ENCODE data around the gene FAM3D.
"Not testable (repeated sequence)": the region's sequence is repeated elsewhere in the genome, so short reads cannot be mapped to it uniquely, and the experiment has no call there.

Gene FAM3D

DNA sequence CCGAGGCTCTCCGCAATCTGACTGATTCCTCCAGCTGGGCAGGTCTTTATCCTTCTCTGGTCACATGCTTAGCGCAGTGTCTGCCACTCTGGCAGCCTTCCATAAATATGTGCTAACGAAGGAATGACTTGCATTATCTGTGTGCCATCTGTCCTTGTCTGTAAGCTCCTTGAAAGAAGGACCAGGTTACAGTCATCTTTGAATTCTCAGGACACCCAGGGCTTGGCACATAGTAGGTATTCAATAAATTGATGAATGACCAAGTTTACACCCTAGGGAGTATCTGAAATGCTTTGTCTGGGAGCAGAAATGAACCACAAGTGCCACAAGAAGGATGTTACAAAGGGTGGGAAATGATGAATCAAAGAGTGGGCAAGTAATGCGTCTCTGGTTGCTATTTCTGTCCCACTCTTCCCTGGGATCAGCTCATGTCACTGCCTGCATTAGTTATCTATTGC, 16.5 kb upstream of the FAM3D start:
- DNase-seq: no peak

DNA sequence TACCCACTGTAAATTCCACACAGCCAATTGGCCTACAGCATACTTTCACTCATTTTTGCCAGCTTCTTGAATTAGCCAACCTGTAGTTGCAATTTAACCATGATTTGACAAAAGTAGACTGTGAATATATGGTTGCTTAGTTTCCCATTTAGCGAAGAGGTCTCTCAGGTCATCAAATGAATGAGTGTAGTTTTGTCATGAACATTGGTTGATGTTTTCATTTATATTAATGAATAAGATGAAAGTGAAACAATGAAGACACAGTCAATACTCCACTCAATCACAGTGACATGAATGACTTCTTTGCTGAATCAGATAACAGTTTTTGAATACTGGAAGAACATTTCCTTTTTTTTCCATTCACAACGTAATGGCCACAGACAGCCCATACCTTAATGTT, 15.3 kb upstream of the FAM3D start:
- no peak for DNase-seq

DNA sequence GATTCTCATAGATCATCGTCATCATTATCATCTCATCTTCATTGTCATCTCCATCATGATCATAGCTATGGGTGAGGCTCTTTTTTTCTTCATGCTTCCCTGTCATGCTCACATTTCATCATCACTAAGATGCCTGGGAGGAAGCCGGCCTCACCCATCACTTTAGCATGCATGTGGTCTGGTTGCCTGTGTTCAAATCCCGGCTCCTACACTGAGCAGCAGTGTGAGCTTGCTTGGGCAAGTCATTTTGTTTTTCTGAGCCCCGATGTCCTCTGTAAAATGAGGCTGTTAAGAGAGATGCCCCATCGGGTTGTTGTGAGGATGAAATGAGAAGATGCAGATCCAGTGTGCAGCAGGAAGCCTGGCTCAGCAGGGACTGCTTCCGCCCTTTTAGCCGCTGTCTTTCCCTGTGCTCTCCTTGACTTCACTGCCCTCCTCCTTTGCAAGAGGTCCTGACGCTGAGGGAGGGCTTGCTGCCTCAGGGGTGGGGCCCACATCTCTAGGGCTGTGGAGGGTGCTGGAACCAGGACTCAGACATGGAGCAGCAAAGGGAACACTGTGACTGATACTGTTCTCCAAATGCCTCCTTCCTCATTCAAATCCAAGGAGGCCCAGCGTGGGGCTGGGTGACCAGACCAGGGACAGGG, 14.4 kb upstream of the FAM3D start:
- DNase-seq: no peak

DNA sequence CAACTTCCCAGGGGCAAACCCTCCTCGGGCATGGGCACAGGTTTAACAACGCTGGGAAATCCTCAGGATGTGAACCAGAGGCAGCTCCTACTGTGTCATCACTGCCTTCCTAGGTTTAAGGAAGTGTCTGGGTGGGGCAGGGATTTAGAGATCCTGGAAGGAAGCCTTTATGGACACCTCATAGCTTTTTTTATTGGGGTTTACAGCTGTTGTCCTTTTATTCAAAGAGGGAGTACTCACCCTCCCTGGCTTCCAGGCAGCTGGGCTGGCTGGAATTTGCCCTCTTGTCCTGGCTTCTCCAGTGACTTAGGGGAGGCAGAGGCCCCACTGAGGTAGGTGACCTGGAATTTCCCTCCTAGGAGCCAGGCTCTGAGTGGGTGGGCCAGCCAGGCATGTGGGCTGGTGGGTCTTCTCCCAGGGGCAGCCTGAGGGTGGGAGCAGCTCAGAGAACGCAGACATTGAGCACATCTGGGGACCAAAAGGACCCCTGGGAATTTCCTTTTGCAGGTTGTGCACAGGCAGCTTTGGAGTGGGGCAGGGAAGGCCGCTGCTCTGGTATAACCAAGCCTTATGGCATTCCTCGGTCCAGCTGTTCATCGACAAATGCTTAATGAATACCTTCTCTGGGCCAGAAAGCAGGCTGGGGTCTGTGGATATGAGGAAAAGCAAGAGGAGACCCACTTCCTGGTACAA, 13.5 kb upstream of the FAM3D start:
- no peak for DNase-seq

DNA sequence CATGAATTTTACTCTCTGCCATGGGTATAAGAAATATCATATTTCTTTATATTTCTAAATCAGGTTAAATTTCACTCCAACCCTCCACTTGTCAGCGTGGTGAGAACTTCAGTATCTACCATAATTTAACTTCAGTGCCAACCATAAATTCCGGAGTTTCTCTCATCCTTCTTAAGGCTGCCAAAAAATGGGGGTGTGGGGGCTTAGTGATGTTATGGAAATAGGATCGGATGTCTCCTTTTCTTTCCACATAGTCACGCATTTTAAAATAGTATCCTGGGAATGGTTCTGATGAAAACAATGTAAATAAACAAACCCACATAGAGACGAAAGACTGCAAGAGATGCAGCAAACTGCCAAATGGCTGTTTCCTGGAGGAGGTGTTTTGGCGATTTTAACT, 12.9 kb upstream of the FAM3D start:
- no peak for DNase-seq

DNA sequence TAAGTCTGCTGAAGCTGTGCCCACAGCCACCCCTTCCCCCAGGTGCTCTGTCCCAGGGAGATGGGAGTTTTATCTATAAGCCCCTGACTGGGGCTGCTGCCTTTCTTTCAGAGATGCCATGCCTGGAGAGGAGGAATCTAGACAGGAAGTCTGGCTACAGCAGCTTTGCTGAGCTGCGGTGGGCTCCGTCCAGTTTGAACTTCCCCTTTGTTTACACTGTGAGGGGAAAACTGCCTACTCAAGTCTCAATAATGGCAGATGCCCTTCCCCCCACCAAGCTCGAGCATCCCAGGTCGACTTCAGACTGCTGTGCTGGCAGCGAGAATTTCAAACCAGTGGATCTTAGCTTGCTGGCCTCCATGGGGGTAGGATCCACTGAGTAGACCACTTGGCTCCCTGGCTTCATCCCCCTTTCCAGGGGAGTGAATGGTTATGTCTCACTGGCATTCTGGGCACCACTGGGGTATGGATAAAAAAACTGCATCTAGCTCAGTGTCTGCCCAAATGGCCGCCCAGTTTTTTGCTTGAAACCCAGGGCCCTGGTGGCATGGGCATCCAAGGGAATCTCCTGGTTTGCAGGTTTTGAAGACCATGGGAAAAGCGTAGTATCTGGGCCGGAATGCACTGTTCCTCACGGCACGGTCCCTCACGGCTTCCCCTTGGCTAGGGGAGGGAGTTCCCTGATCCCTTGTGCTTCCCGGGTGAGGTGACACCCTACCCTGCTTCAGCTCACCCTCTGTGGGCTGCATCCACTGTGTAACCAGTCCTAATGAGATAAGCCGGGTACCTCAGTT, 11.8 kb upstream of the FAM3D start:
- not testable (repeated sequence) for DNase-seq

DNA sequence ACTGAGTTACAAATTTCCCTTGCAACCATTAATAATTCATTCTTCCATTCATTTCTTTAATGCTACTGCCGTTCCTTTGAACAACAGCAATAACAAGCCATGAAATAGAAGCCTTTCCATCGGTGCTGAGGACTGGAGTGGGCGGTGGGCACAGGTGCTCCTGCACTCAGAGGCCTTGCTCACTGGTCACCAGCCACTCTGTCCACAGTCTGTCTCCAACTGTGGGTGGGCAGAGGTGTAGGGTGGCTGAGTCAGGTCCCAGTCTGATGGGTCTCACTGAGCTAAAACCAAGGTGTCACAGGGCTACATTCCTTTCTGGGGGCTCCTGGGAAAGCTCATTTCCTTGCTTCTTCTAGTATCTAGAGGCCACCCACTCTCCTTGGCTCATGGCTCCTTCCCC, 6.3 kb upstream of the FAM3D start:
- no peak for DNase-seq

DNA sequence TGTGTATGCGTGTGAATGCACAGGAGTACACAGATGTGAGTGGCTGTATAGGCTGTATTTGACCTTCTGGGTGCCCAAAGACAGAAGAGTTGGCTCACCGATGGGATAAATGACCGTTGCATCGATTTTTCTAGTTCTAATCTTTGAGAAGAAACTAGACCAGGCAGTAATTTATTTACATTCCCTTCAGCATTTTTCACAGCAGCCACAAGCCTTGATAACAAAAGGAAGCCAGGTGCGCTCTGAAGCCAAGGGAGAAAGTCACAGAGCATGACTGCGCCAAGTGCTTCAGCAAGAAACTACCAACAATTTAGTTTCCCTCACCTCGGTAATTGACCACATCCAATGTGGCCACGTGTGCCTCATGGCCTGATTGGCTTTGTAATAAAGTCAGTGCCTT, 5.9 kb upstream of the FAM3D start:
- DNase-seq: no peak

DNA sequence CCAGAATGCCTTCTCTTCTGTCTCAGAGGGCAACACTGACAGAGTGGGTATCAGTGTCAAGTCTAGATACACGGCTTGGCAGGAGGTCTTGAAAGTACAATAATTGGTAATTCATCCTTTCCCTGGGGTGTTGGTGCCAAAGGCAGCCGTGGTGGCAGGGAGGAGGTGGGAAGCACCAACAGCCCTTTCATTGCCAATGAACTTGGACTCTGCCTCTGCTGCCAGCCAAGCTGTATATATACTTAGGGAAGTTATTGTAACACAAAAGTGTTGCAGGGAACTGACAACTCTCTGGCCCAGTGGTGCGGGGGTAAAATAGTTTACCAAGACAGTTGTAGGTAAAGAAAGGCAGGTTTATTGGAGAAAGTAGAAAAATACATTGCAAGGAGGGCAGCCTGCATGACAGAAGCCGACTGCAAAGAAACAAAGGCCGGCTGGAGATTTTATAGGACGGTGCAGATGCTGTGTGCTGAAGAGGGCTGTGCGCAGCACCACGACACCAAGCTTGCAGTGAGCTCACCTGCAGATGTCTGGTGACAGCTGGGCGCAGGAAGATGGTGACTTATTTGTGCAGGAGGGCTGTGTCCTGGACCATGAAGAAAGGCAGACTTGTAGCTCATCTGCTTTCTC, 4.0 kb upstream of the FAM3D start:
- DNase-seq: no peak

DNA sequence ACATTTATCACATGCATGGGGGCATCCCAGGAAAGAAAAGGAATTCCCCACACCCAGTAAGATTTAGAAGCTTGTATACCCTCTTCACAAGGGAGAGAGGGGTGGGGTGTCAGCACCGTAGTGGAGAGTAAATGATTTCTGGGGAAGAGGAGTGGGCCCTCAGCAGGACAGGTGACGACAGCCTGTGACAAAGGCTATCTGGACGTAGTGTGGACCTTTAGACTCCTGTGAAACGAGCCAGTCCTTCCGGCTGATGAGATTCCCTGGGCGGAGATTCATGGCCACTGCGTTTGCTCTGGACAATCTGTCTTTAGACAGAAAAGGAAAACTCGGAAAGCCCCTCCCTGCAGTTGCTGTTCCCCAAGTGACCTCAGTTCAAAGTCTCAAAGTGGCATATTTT, 1.7 kb upstream of the FAM3D start:
- DNase-seq: no peak

DNA sequence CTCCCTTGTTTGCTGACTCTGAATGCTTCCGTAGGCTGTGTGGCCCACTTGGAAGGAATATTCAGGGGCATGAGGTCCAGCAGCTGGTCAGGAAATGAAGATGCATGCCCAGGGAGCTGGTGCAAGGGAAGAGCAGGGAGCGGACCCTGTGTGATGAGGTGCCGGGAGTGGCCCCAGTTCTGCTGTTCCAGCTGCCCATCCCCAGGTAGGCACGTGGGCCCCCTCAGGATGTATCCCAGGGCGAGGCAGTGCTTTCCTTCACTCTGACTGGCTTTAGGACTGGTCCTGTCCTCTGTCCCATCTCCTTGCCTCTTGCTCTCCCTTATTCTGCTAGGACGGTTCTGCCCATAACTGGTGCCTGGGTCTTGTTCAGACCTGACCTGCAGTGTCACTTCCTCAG, 1.1 kb upstream of the FAM3D start:
- no peak for DNase-seq

DNA sequence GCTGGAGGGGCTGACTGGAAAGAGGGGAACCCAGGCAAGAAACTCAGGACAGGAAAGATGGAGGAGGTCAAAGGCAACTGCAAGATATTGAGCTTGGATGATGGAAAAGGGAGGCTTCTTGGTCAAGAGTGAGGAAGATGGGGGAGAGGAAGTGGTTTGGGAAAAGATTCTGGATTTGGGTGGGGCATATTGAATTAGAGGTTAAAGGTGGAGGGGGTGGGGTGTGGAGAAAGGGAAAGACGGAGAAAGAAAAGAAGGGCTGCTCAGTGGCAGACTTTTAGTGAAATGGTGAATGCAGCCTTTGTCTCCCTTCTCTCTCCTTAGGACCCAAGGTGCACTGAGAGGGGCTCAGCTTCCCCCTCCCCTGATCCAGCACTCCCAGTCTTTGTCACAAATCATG, 655 bp upstream of the FAM3D start:
- DNase-seq: no peak

DNA sequence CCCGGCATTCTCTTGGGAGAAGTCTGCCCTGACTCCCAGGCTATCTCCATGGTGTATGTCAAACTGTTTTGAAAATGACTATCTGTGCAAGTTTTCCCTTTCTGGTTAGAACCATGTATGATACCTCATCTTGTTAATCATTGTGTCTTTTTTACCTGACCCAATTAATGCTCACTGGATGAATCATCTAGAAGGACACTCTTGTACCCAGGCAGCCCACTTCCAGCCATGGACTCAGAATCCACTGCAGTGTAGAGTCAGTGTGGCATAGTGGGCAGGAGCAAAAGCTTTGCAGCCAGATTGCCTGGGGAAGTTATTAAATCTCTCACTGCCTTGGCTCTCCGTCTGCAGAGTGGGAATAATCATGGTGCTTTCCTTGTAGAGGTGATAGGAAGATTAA, 1.2 kb downstream of the FAM3D start:
- no peak for DNase-seq

DNA sequence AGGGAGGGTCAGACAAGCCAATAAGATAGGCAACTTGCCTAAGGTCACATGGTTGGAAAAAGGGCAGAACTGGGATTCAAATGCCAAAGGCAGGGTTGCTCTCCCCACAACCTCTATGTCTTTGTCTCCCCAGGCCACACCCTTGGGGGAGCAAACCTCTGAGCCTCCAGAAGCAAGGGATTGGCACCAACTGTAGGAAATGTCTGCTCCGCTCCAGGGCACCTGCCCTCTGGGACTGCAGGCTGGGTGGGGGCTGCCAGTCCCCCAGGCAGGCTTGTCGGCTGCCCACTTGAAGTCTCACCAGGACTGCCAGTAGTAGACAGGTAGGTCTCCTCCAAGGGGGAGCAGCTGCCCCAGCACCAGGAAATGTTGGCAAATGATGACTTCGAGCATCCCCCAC, 2.0 kb downstream of the FAM3D start:
- no peak for DNase-seq

DNA sequence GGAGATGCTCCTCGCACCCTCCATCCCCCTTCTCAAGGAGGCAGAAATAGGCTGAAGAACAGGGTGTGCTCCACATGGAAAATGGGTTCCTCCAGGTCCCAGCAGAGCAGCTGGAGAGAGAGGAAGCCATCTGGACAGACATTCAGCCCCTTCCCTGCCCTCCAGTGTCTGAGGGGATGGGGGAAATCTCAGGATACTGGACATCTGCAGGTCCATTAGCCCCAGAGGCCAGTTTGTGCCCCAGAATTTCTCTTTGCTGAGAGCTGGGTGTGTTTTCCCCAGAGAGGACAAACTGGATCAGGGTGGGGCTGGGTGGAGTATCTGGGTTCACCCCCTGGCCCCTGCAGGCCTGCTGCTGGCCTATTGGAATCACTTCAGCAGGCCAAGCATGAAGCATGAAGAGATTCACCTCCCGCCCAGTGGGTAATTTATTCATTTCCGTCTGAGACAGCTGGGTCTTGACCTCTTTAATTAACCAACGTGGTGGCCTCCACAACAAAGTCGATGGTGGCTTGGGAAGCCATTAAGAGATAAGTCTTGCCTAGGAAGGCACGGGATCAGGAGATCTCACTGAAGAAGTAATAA, 4.6 kb downstream of the FAM3D start:
- no peak for DNase-seq

DNA sequence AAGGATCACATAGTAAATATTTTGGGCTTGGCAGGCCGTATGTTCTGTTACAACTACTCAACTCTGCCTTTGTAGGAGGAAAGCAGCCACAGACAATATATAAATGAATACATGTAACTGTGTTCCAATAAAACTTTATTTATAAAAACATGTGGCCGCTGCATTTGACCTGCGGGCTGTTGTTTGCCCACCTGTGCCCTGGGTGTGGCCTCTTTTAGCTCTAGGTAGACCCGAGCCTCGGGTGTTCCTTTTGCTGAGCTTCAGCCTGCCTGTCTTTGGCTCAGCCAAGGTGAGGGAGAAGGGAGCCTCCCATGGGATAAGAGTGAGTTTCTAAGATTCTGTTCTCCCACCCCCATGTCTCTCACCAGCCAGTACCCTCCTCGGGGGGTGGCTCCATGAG, 5.6 kb downstream of the FAM3D start:
- DNase-seq: no peak

DNA sequence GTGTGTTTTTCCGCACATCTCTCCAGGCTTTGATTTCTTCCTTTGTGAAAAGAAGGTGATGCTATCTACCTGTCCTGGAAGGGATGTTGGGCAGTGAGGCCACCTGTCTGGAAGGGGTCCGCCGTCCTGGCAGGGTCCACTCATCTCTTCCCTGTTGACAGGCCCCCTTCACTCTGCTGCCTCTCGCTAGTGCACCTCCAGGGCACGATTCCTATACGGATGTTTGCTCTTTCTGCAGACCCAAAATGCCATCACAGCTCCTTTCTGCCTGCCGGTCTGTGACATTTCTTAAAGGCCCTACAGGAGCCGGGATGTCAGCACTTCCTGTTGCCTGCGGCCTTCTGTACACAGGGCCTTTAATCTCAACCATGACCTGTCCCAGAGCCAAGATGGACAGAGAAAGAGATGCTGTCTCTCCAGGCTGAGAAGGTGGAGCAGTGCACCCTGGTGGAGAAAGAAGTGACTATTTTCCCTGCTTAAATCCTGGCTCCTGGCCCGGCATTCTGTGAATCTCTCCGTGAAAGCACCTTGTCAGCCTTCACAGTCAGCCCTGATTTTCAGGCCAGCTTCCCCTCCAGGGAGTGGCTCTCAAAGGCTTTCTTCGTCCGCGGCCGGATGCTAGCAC, 7.4 kb downstream of the FAM3D start:
- DNase-seq: no peak

DNA sequence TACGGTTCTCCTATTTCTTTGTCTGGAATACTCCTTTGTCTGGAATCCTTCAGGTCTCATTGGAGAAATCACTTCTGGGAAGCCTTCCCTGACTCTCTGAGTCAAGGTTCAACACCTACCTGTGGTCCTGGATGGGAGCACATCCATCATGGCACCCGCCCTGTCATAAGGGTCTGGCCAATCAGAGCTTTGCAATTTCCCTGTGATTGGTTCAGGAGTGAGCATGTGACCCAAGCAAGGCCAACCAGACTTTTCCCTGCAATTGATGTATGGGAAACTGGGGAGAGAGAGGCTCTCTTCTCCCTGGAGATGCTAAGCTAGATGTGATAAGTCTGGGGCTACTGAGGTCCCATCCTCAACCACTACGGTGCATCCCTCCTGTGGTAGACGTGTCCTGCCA, 8.1 kb downstream of the FAM3D start:
- no peak for DNase-seq

DNA sequence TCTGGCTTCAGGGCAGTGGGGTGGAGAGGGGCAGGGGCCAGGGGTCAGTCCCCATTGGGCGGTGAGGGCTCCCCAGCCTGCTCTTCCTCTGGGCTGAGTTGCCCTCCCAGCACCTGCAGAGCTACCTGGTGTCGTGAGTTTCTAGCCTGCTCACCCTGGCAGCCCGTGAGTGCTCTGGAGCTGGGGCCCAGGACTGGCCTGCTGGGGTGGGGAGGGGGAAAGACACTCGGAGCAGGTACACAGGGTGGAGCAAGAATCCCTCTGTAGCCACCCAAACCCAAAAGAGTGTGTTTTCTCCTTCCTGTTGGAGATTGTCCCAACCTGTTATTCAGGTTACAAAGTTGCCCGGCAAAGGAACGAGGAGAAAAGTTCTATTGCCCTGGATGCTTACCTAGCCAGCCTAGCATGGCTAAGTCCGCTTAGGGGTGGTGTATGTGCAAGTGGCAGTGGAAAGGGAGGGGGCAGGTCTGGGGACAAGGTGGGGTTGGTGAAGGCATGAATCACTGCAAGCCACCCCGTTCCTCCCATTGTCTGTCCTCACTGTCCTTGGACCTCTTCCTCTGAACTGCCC, 8.9 kb downstream of the FAM3D start:
- DNase-seq: no peak

DNA sequence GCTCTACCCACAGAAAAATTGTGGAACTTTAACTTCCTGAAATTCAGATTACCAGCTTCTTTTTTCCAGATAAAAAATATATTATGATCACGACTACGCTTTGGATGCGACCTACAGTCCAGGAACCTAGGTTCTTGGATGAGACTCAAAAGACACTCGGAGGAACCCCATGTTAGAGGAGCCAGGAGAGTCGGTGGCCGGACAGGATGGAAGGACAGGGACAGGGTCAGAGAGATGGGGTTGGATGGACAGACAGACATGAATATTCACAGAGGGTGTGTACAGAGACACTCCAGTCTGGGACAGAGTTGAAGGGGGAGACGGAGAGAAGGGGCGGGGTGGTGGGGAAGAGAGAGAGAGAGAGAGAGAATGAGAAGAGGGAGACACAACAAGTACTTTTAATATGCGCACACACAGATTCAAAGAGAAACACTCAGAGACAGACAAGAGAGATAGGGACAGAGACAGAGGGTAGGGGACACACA, 9.5 kb downstream of the FAM3D start:
- DNase-seq: no peak

DNA sequence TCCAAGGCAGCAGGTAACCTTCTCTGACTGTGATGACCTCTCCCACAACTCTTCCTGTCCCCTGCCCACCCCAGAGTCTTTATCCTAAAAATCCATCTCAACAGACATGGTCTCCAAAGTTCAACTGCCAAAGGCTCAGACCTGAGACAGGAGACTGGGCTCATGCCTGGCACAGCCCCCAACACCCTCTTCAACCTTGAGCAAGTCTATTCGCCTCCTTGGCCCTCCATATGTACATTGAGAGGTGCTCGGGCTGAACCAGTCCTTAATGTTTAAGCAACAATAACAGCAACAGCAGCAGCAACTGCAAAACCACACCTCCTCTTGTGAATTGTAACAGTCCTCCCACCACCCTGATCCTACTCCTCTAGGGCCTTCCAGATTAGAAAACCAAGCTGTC, 9.9 kb downstream of the FAM3D start:
- no peak for DNase-seq

DNA sequence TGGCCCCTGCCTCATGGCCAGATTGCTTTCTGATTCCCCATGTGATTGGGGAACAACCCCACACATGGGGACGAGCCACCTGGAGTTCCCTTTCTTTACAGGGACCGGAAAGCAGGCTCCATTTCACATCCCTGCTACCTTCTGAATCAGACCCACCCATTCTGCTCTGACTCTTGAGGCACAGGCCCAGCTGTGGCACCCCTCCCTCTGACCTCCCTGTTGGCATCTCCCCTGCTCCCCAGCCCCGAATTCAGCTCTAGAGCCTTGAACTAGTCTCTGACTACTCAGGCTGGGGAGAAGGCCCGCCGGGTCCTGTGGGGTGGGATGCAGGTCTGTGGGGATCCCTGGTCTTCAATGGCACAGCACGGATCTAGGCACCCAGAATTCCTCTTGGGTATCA, 12.1 kb downstream of the FAM3D start:
- no peak for DNase-seq

All from DMS153 (cell line).